ENCODE data around the gene UHMK1.
"Not testable (repeated sequence)": the region's sequence is repeated elsewhere in the genome, so short reads cannot be mapped to it uniquely, and the experiment has no call there.

UHMK1 gene

DNA sequence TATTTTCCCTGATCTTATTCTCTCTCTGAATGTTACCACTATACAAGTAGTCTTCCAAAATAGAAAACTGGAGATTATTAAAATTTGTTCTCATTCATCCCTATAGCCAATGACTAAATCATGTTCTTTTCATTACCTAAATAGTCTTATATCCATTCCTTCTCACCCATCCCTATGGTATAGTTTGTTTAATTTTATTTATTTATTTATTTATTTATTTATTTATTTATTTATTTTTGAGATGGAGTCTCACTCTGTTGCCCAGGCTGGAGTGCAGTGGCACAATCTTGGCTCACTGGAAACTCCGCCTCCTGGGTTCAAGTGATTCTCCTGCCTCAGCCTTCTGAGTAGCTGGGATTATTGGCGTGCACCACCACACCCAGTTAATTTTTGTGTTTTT is 35.2 kb upstream of the UHMK1 start:
- not testable (repeated sequence) for H4K8ac ChIP-seq (ENCODE audit: low read depth, low read length); H3K4me1 ChIP-seq (ENCODE audit: control insufficient read depth in 2 of 2, insufficient read depth in 1 of 2, low read depth in 1 of 2, low read length in 2 of 2); H2BK5ac ChIP-seq (ENCODE audit: low read length); H3K27ac ChIP-seq (replicated peaks; ENCODE audit: low read length); H3K79me1 ChIP-seq (ENCODE audit: low read depth, low read length); DNase-seq (ENCODE audit: low spot score); H3K9me3 ChIP-seq (replicated peaks in 1 of 2; ENCODE audit: control insufficient read depth in 2 of 2, insufficient read depth in 1 of 2, low read depth in 1 of 2, low read length in 2 of 2); H3K4me3 ChIP-seq (ENCODE audit: low read length in 2 of 2); H3K4ac ChIP-seq (ENCODE audit: low read length); H3K27me3 ChIP-seq (ENCODE audit: control insufficient read depth in 3 of 3, insufficient read depth in 3 of 3, low read depth in 1 of 3, low read length in 3 of 3); H3K23ac ChIP-seq (ENCODE audit: low read depth, low read length, poor library complexity); H3K18ac ChIP-seq (ENCODE audit: low read length); H3K9ac ChIP-seq (ENCODE audit: low read depth, low read length, poor library complexity); H4K91ac ChIP-seq (ENCODE audit: low read depth, low read length, poor library complexity); H2AK5ac ChIP-seq (ENCODE audit: low read depth, low read length); H2AFZ ChIP-seq (ENCODE audit: low read length); H2BK15ac ChIP-seq (ENCODE audit: low read length); H3K14ac ChIP-seq (ENCODE audit: low read length); H2BK12ac ChIP-seq (ENCODE audit: low read length); H3K36me3 ChIP-seq (replicated peaks in 1 of 2; ENCODE audit: control insufficient read depth in 2 of 2, insufficient read depth in 2 of 2, low read length in 2 of 2); H3K4me2 ChIP-seq (ENCODE audit: insufficient read depth, low read length, poor library complexity, severe bottlenecking); H2BK120ac ChIP-seq (ENCODE audit: low read depth, low read length)
- WGBS, 2 donors (ENCODE audit: extremely low coverage in 2 of 2, insufficient read length in 2 of 2, insufficient replicate concordance in 1 of 2) = no CpG with 5 or more reads among the region's 2 CpGs

DNA sequence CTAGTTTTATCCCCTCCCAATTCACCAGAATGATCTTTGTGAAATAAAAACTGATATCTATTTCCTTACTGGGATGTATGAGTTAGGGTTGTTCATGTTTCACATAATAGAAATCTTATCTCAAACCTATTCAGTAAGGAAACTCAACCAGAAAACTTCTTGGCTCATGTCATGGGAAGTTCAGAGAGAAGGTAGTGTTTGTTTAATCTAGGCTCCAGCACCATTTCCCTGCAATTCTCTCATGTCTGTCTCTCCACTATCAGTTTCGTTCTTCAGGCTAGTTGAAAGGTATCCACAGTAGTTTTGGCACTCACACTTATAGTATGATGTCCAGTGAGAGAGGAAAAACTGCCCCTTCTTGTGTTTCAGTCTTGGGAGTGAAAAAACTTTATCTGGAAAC is 34.6 kb upstream of the UHMK1 start:
- Histone ChIP-seq H3K36me3 (replicated peaks in 1 of 2; ENCODE audit: control insufficient read depth in 2 of 2, insufficient read depth in 2 of 2, low read length in 2 of 2) (no peaks in the 10 kb centered on the region), H3K18ac (ENCODE audit: low read length) (no peak overlapping the region), H2BK120ac (ENCODE audit: low read depth, low read length) (no peak overlapping the region), H2AK5ac (ENCODE audit: low read depth, low read length) (no peak overlapping the region), H3K27me3 (ENCODE audit: control insufficient read depth in 3 of 3, insufficient read depth in 3 of 3, low read depth in 1 of 3, low read length in 3 of 3) (no peaks in the 10 kb centered on the region), H3K23ac (ENCODE audit: low read depth, low read length, poor library complexity) (no peak overlapping the region), H3K4ac (ENCODE audit: low read length) (no peak overlapping the region), H3K79me1 (ENCODE audit: low read depth, low read length) (no peaks in the 10 kb centered on the region), H3K4me2 (ENCODE audit: insufficient read depth, low read length, poor library complexity, severe bottlenecking) (no peak overlapping the region), H2BK15ac (ENCODE audit: low read length) (no peak overlapping the region), H2BK5ac (ENCODE audit: low read length) (no peak overlapping the region), H2AFZ (ENCODE audit: low read length) (no peak overlapping the region), H3K27ac (replicated peaks; ENCODE audit: low read length) (no peak overlapping the region), H3K9me3 (replicated peaks in 1 of 2; ENCODE audit: control insufficient read depth in 2 of 2, insufficient read depth in 1 of 2, low read depth in 1 of 2, low read length in 2 of 2) (peaks cover 0 to 3% of the 10 kb centered on the region in 2 donors), H4K91ac (ENCODE audit: low read depth, low read length, poor library complexity) (no peak overlapping the region), H3K14ac (ENCODE audit: low read length) (no peak overlapping the region), H3K9ac (ENCODE audit: low read depth, low read length, poor library complexity) (no peak overlapping the region), H4K8ac (ENCODE audit: low read depth, low read length) (no peak overlapping the region), H2BK12ac (ENCODE audit: low read length) (no peak overlapping the region), H3K4me3 (ENCODE audit: low read length in 2 of 2) (no peak overlapping the region), H3K4me1 (ENCODE audit: control insufficient read depth in 2 of 2, insufficient read depth in 1 of 2, low read depth in 1 of 2, low read length in 2 of 2) (peaks cover 0 to 1% of the 10 kb centered on the region in 2 donors)
- WGBS, 2 donors (ENCODE audit: extremely low coverage in 2 of 2, insufficient read length in 2 of 2, insufficient replicate concordance in 1 of 2) = no CpG with 5 or more reads among the region's 1 CpG
- no peak for DNase-seq (ENCODE audit: low spot score)

DNA sequence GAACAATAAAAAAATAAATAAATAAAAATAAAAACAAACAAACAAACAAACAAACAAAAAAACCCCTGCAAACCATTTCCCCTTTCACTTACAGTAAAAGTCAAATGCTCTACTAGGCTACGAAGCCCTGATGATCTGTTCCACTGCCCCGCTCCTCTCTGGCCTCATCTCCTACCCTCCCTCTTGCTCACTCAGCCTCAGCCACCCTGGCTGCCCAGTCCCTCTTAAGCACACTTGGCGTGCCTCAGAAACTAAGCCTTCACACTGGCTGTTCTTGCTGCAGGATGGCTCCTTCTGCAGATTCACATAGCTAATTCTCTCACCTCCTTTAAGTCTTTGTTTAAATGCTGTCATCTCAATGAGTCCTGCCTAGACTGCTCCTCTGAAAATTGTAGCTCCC is 30.8 kb upstream of the UHMK1 start:
- Histone ChIP-seq H3K9me3 (replicated peaks in 1 of 2; ENCODE audit: control insufficient read depth in 2 of 2, insufficient read depth in 1 of 2, low read depth in 1 of 2, low read length in 2 of 2) (peaks cover 0 to 3% of the 10 kb centered on the region in 2 donors), H3K4me1 (ENCODE audit: control insufficient read depth in 2 of 2, insufficient read depth in 1 of 2, low read depth in 1 of 2, low read length in 2 of 2) (peaks cover 0 to 1% of the 10 kb centered on the region in 2 donors), H2BK5ac (ENCODE audit: low read length) (no peak overlapping the region), H3K36me3 (replicated peaks in 1 of 2; ENCODE audit: control insufficient read depth in 2 of 2, insufficient read depth in 2 of 2, low read length in 2 of 2) (no peaks in the 10 kb centered on the region), H4K8ac (ENCODE audit: low read depth, low read length) (no peak overlapping the region), H4K91ac (ENCODE audit: low read depth, low read length, poor library complexity) (no peak overlapping the region), H2BK15ac (ENCODE audit: low read length) (no peak overlapping the region), H3K9ac (ENCODE audit: low read depth, low read length, poor library complexity) (no peak overlapping the region), H3K79me1 (ENCODE audit: low read depth, low read length) (no peaks in the 10 kb centered on the region), H3K27me3 (ENCODE audit: control insufficient read depth in 3 of 3, insufficient read depth in 3 of 3, low read depth in 1 of 3, low read length in 3 of 3) (peaks cover 0 to 4% (median 3%) of the 10 kb centered on the region in 3 experiments), H2AK5ac (ENCODE audit: low read depth, low read length) (no peak overlapping the region), H2AFZ (ENCODE audit: low read length) (no peak overlapping the region), H3K23ac (ENCODE audit: low read depth, low read length, poor library complexity) (peak overlapping the region; percentile 85), H3K4me2 (ENCODE audit: insufficient read depth, low read length, poor library complexity, severe bottlenecking) (no peak overlapping the region), H2BK12ac (ENCODE audit: low read length) (peak overlapping the region; percentile 22), H3K4me3 (ENCODE audit: low read length in 2 of 2) (no peak overlapping the region), H2BK120ac (ENCODE audit: low read depth, low read length) (no peak overlapping the region), H3K27ac (replicated peaks; ENCODE audit: low read length) (no peak overlapping the region), H3K18ac (ENCODE audit: low read length) (peak overlapping the region; percentile 91), H3K14ac (ENCODE audit: low read length) (no peak overlapping the region), H3K4ac (ENCODE audit: low read length) (no peak overlapping the region)
- WGBS, 2 donors (ENCODE audit: extremely low coverage in 2 of 2, insufficient read length in 2 of 2, insufficient replicate concordance in 1 of 2) = no CpG with 5 or more reads among the region's 3 CpGs
- no peak for DNase-seq (ENCODE audit: low spot score)

DNA sequence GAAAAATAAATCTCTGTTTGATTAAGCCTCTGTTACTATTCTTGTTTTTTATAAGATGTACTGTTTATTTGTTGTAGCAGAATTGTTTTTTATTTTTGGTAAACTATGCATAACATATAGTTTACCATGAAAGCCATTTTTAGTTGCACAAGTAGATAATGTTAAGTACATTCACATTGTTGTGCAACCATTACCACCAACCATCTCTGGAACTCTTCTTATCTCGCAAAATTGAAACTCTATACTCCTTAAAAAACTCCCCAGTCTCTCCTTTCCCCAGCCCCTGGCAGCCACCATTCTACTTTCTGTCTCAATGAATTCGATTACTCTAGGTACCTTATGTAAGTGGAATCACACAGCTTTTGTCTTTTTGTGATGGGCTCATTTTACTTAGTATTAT is 27.4 kb upstream of the UHMK1 start:
- no peak overlapping the region for H3K9ac ChIP-seq (ENCODE audit: low read depth, low read length, poor library complexity)
- H2AFZ ChIP-seq (ENCODE audit: low read length) = no peak overlapping the region
- no peak overlapping the region for H2AK5ac ChIP-seq (ENCODE audit: low read depth, low read length)
- H2BK15ac ChIP-seq (ENCODE audit: low read length) = no peak overlapping the region
- H4K8ac ChIP-seq (ENCODE audit: low read depth, low read length) = no peak overlapping the region
- H3K27me3 ChIP-seq (ENCODE audit: control insufficient read depth in 3 of 3, insufficient read depth in 3 of 3, low read depth in 1 of 3, low read length in 3 of 3) = peaks cover 0 to 4% (median 3%) of the 10 kb centered on the region in 3 experiments
- no peak overlapping the region for H3K27ac ChIP-seq (replicated peaks; ENCODE audit: low read length)
- no peak overlapping the region for H3K18ac ChIP-seq (ENCODE audit: low read length)
- H3K4me1 ChIP-seq (ENCODE audit: control insufficient read depth in 2 of 2, insufficient read depth in 1 of 2, low read depth in 1 of 2, low read length in 2 of 2) = peaks cover 0 to 1% of the 10 kb centered on the region in 2 donors
- no peak overlapping the region for H2BK5ac ChIP-seq (ENCODE audit: low read length)
- H3K9me3 ChIP-seq (replicated peaks in 1 of 2; ENCODE audit: control insufficient read depth in 2 of 2, insufficient read depth in 1 of 2, low read depth in 1 of 2, low read length in 2 of 2) = no peaks in the 10 kb centered on the region
- no peak overlapping the region for H2BK12ac ChIP-seq (ENCODE audit: low read length)
- H4K91ac ChIP-seq (ENCODE audit: low read depth, low read length, poor library complexity) = no peak overlapping the region
- no peak overlapping the region for H3K14ac ChIP-seq (ENCODE audit: low read length)
- DNase-seq (ENCODE audit: low spot score) = no peak
- no peak overlapping the region for H3K23ac ChIP-seq (ENCODE audit: low read depth, low read length, poor library complexity)
- no peak overlapping the region for H2BK120ac ChIP-seq (ENCODE audit: low read depth, low read length)
- no peak overlapping the region for H3K4me2 ChIP-seq (ENCODE audit: insufficient read depth, low read length, poor library complexity, severe bottlenecking)
- no peaks in the 10 kb centered on the region for H3K36me3 ChIP-seq (replicated peaks in 1 of 2; ENCODE audit: control insufficient read depth in 2 of 2, insufficient read depth in 2 of 2, low read length in 2 of 2)
- H3K79me1 ChIP-seq (ENCODE audit: low read depth, low read length) = no peaks in the 10 kb centered on the region
- no CpG with 5 or more reads among the region's 2 CpGs for WGBS, 2 donors (ENCODE audit: extremely low coverage in 2 of 2, insufficient read length in 2 of 2, insufficient replicate concordance in 1 of 2)
- no peak overlapping the region for H3K4me3 ChIP-seq (ENCODE audit: low read length in 2 of 2)
- H3K4ac ChIP-seq (ENCODE audit: low read length) = no peak overlapping the region
